SK-N-SH (cell line): ENCODE data around the gene MGA. TPM values are rescaled to one million over a fixed set of nuclear protein-coding genes. Genes with fewer than 3 reads are reported as not detected.

Source experiments
- CHD2 ChIP-seq: fragments of 150-350 bp; IDR thresholded peaks from 2 replicates; pipeline ENCODE4 v1.6.1; 2018; ENCODE audit warnings: low read length; ENCODE audit not compliant: partially characterized antibody
- CTCF ChIP-seq: fragments of 200-600 bp; sonication (generic); IDR thresholded peaks from 2 replicates; pipeline ENCODE4 v1.6.1; 2017; ENCODE audit warnings: antibody characterized with exemption, mild to moderate bottlenecking, moderate library complexity
- ELF1 ChIP-seq: IDR thresholded peaks from 2 replicates; pipeline ENCODE4 v1.4.0; 2012
- EZH2phosphoT487 ChIP-seq: fragments of 200-600 bp; sonication (generic); IDR thresholded peaks from 2 replicates; pipeline ENCODE4 v1.6.1; 2017; ENCODE audit warnings: low read depth, mixed run types, mild to moderate bottlenecking, antibody characterized with exemption, moderate library complexity, borderline replicate concordance
- FOXM1 ChIP-seq: IDR thresholded peaks from 2 replicates; pipeline ENCODE4 v1.4.0; 2012; ENCODE audit warnings: low read depth, mild to moderate bottlenecking
- IRF3 ChIP-seq: fragments of 150-350 bp; IDR thresholded peaks from 2 replicates; pipeline ENCODE4 v1.6.1; 2016; ENCODE audit warnings: mild to moderate bottlenecking, low read depth, low read length
- MXI1 ChIP-seq: IDR thresholded peaks from 2 replicates; pipeline ENCODE4 v1.6.1; 2012; ENCODE audit warnings: mild to moderate bottlenecking, low read depth, low read length, improper control_type of control experiment
- POLR2AphosphoS5 ChIP-seq: IDR thresholded peaks from 2 replicates; pipeline ENCODE4 v1.6.1; 2012; ENCODE audit warnings: low read depth, low read length
- RAD21 ChIP-seq: IDR thresholded peaks from 2 replicates; pipeline ENCODE4 v1.6.1; 2012; ENCODE audit warnings: mild to moderate bottlenecking, low read length
- RCOR1 ChIP-seq: fragments of 150-350 bp; IDR thresholded peaks from 2 replicates; pipeline ENCODE4 v1.6.1; 2017; ENCODE audit warnings: antibody characterized with exemption, low read length
- REST ChIP-seq: IDR thresholded peaks from 2 replicates; pipeline ENCODE4 v1.6.1; 2012; ENCODE audit warnings: mild to moderate bottlenecking, low read depth, low read length, moderate library complexity
- TAF1 ChIP-seq: IDR thresholded peaks from 2 replicates; pipeline ENCODE4 v1.6.1; 2012; ENCODE audit warnings: low read depth, mild to moderate bottlenecking, low read length, moderate library complexity, borderline replicate concordance
- TEAD4 ChIP-seq: IDR thresholded peaks from 2 replicates; pipeline ENCODE4 v1.4.0; 2012; ENCODE audit warnings: mild to moderate bottlenecking, borderline replicate concordance; ENCODE audit not compliant: insufficient read depth
- ZBTB33 ChIP-seq: IDR thresholded peaks from 2 replicates; pipeline ENCODE4 v1.4.0; 2012; ENCODE audit warnings: low read depth, borderline replicate concordance
- polyA plus RNA-seq, 3 experiments: library from polyadenylated mRNA; depleted of rRNA; stranded (reverse); fragments of >200 nt; gene quantifications; 2 replicates each; pipeline ENCODE4 v1.2.3, GENCODE V29; 2012

MGA gene
- polyA plus RNA-seq, 1 of the 3 experiments (the other 2 are of a cell fraction), result 2.3 TPM

GRCh38 chr15:41661518-41662225 is 1.5 kb downstream of the MGA start (continued):
- TF ChIP-seq REST (no peak), ZBTB33 (no peak), POLR2AphosphoS5 (0 out of 2 replicates have a peak, but pooled peaks have one; percentile 7), FOXM1 (no peak), TAF1 (no peak), CHD2 (no peak), ELF1 (peak; percentile 66), TEAD4 (no peak; the same call in 1 of the 2 replicates), CTCF (no peak), RAD21 (no peak), EZH2phosphoT487 (no peak), RCOR1 (no peak), MXI1 (peak; percentile 98), IRF3 (no peak)
